HepG2 (cell line): ENCODE data around the gene TAF1C. TPM values are rescaled to one million over a fixed set of nuclear protein-coding genes. Genes with fewer than 3 reads are reported as not detected.
A peak's percentile ranks its signal among the peaks of the same experiment; 100 is the strongest.

ENCODE experiments used
- AFF4 ChIP-seq: sonication (generic); formaldehyde crosslinking; IDR thresholded peaks from 2 replicates; pipeline ENCODE4 v1.4.0; 2020; ENCODE audit warnings: missing genetic modification reagents
- ARHGAP35 ChIP-seq: sonication (generic); formaldehyde crosslinking; IDR thresholded peaks from 2 replicates; pipeline ENCODE4 v1.9.0; 2022; ENCODE audit warnings: mild to moderate bottlenecking, inconsistent platforms, moderate library complexity, missing genetic modification reagents, borderline replicate concordance
- ATF7 ChIP-seq, 2 experiments: fragments of 450-650 bp in 1 of 2; sonication (generic) in 1 of 2; formaldehyde crosslinking in 1 of 2; IDR thresholded peaks; 2 replicates each; pipeline versions ENCODE4 v1.4.0 to v1.6.1; 2016 to 2020; ENCODE audit warnings: antibody characterized with exemption in 1 of 2, mild to moderate bottlenecking in 1 of 2, missing genetic modification reagents in 1 of 2
- CCAR2 ChIP-seq: fragments of 200-400 bp; formaldehyde crosslinking; optimal IDR thresholded peaks from 2 replicates; pipeline ENCODE3; 2018; ENCODE audit warnings: low read depth, mild to moderate bottlenecking, low read length, moderate library complexity
- FOXM1 ChIP-seq: sonication (generic); formaldehyde crosslinking; IDR thresholded peaks from 2 replicates; pipeline ENCODE4 v1.5.0; 2020; ENCODE audit warnings: missing genetic modification reagents
- GFI1 ChIP-seq: sonication (generic); formaldehyde crosslinking; IDR thresholded peaks from 2 replicates; pipeline ENCODE4 v1.5.0; 2020; ENCODE audit warnings: missing genetic modification reagents, mild to moderate bottlenecking, borderline replicate concordance
- JUNB ChIP-seq: sonication (generic); formaldehyde crosslinking; IDR thresholded peaks from 2 replicates; pipeline ENCODE4 v1.8.0; 2022; ENCODE audit warnings: missing genetic modification reagents, mild to moderate bottlenecking, borderline replicate concordance
- KLF15 ChIP-seq: sonication (generic); formaldehyde crosslinking; IDR thresholded peaks from 2 replicates; pipeline ENCODE4 v1.8.1; 2023; ENCODE audit warnings: borderline replicate concordance, mild to moderate bottlenecking, inconsistent platforms, missing genetic modification reagents, mixed read lengths
- NFATC3 ChIP-seq: sonication (generic); formaldehyde crosslinking; IDR thresholded peaks from 2 replicates; pipeline ENCODE4 v1.5.1; 2020; ENCODE audit warnings: mild to moderate bottlenecking, missing genetic modification reagents
- RAD51 ChIP-seq: fragments of 450-650 bp; IDR thresholded peaks from 2 replicates; pipeline ENCODE4 v1.6.1; 2016; ENCODE audit warnings: borderline replicate concordance
- SAFB2 ChIP-seq: sonication (generic); formaldehyde crosslinking; IDR thresholded peaks from 2 replicates; pipeline ENCODE4 v1.5.1; 2020; ENCODE audit warnings: missing genetic modification reagents, low read depth, mild to moderate bottlenecking, borderline replicate concordance
- TARDBP ChIP-seq: sonication (generic); formaldehyde crosslinking; IDR thresholded peaks from 2 replicates; pipeline ENCODE4 v1.8.0; 2022; ENCODE audit warnings: mild to moderate bottlenecking, missing genetic modification reagents
- THAP9 ChIP-seq: sonication (generic); formaldehyde crosslinking; IDR thresholded peaks from 2 replicates; pipeline ENCODE4; 2020; ENCODE audit warnings: missing genetic modification reagents, mild to moderate bottlenecking, borderline replicate concordance
- U2AF2 ChIP-seq: fragments of 200-400 bp; formaldehyde crosslinking; IDR thresholded peaks from 2 replicates; pipeline ENCODE4 v1.6.1; 2017; ENCODE audit warnings: low read depth, mild to moderate bottlenecking, low read length
- YEATS2 ChIP-seq: sonication (generic); formaldehyde crosslinking; IDR thresholded peaks from 2 replicates; pipeline ENCODE4 v1.4.0; 2020; ENCODE audit warnings: missing genetic modification reagents, borderline replicate concordance
- YY1 ChIP-seq: IDR thresholded peaks from 2 replicates; pipeline ENCODE4 v1.6.1; 2011; ENCODE audit warnings: low read length, low read depth, moderate library complexity, mild to moderate bottlenecking; ENCODE audit not compliant: insufficient read depth, insufficient replicate concordance
- ZFYVE20 ChIP-seq: sonication (generic); formaldehyde crosslinking; IDR thresholded peaks from 2 replicates; pipeline ENCODE4 v1.8.0; 2023; ENCODE audit warnings: low read depth, mild to moderate bottlenecking, moderate library complexity, missing genetic modification reagents, borderline replicate concordance
- ZMAT3 ChIP-seq: sonication (generic); formaldehyde crosslinking; conservative IDR thresholded peaks from 2 replicates; pipeline ENCODE4 v1.7.0; 2021; ENCODE audit warnings: missing genetic modification reagents
- ZNF143 ChIP-seq: sonication (generic); formaldehyde crosslinking; IDR thresholded peaks from 2 replicates; pipeline ENCODE4 v1.4.0; 2020; ENCODE audit warnings: missing genetic modification reagents
- ZNF232 ChIP-seq: sonication (generic); formaldehyde crosslinking; IDR thresholded peaks from 2 replicates; pipeline ENCODE4 v1.4.0; 2020; ENCODE audit warnings: missing genetic modification reagents, borderline replicate concordance
- ZNF274 ChIP-seq: sonication (generic); formaldehyde crosslinking; IDR thresholded peaks from 2 replicates; pipeline ENCODE4 v1.5.1; 2020; ENCODE audit warnings: mild to moderate bottlenecking, missing genetic modification reagents
- ZNF30 ChIP-seq: sonication (generic); formaldehyde crosslinking; IDR thresholded peaks from 2 replicates; pipeline ENCODE4 v1.5.0; 2020; ENCODE audit warnings: mild to moderate bottlenecking, missing genetic modification reagents
- ZNF337 ChIP-seq: sonication (generic); formaldehyde crosslinking; IDR thresholded peaks from 2 replicates; pipeline ENCODE4 v1.5.1; 2020; ENCODE audit warnings: missing genetic modification reagents, low read depth, mild to moderate bottlenecking, borderline replicate concordance
- ZNF367 ChIP-seq: sonication (generic); formaldehyde crosslinking; IDR thresholded peaks from 2 replicates; pipeline ENCODE4 v1.4.0; 2020; ENCODE audit warnings: missing genetic modification reagents, borderline replicate concordance
- ZNF383 ChIP-seq: sonication (generic); formaldehyde crosslinking; IDR thresholded peaks from 2 replicates; pipeline ENCODE4 v1.4.0; 2020; ENCODE audit warnings: missing genetic modification reagents, mild to moderate bottlenecking, borderline replicate concordance
- polyA plus RNA-seq, 8 experiments: library from polyadenylated mRNA; depleted of rRNA in 3 of 8; stranded (reverse) in 7 of 8; unstranded in 1 of 8; fragments of >200 nt; fragmentation: Illumina TruSeq in 4 of 8; extraction: Trizol in 4 of 8; gene quantifications; 2 replicates each; pipeline versions ENCODE4 v1.2.1 to v1.2.3, GENCODE V29; 2011 to 2016; ENCODE audit warnings: low read depth in 4 of 8, missing spikeins in 1 of 8, mixed read lengths in 1 of 8; ENCODE audit not compliant: insufficient read depth in 1 of 8
- total RNA-seq, 5 experiments: library from RNA; depleted of rRNA; stranded (reverse); fragments of >200 nt; fragmentation: Illumina TruSeq; extraction: Trizol; gene quantifications; 2 replicates each; pipeline ENCODE4 v1.2.3, GENCODE V29; 2016; ENCODE audit warnings: low read depth in 1 of 5

Gene TAF1C
- total and polyA plus RNA-seq, 2 of the 13 experiments (the other 11 are each of a cell fraction or from before 2014, with no cell fraction given) = 15.6 to 20.8 TPM

- TF ChIP-seq ZNF232 (CRISPR knock-in tag) = no peak
- TF ChIP-seq ZNF143 (CRISPR knock-in tag) = no peak
- TF ChIP-seq ZNF337 (CRISPR knock-in tag) = no peak
- TF ChIP-seq ATF7 (IDR thresholded peaks at IDR 0.05) = no peak
- no peak for TF ChIP-seq ATF7 (CRISPR knock-in tag; IDR thresholded peaks at IDR 0.05)
- no peak for TF ChIP-seq YY1
- no peak for TF ChIP-seq FOXM1 (CRISPR knock-in tag)
- TF ChIP-seq ZMAT3 (CRISPR knock-in tag) = no peak
- no peak for TF ChIP-seq ARHGAP35
- 0 out of 2 replicates have a peak, but pooled peaks have one; percentile 25 for TF ChIP-seq TARDBP (CRISPR knock-in tag)
- no peak for TF ChIP-seq SAFB2
- TF ChIP-seq ZFYVE20 = no peak
- peak; percentile 57; the same call in 1 of the 2 replicates for TF ChIP-seq GFI1
- no peak for TF ChIP-seq ZNF383 (CRISPR knock-in tag)
- no peak for TF ChIP-seq CCAR2
- no peak for TF ChIP-seq U2AF2
- no peak for TF ChIP-seq NFATC3 (CRISPR knock-in tag)
- TF ChIP-seq AFF4 (CRISPR knock-in tag) = no peak
- TF ChIP-seq ZNF367 (CRISPR knock-in tag) = no peak
- peak; percentile 54; the same call in 1 of the 2 replicates for TF ChIP-seq ZNF274 (CRISPR knock-in tag)
- TF ChIP-seq KLF15 (CRISPR knock-in tag) = no peak
- no peak for TF ChIP-seq JUNB (CRISPR knock-in tag)
- TF ChIP-seq RAD51 = no peak
- TF ChIP-seq YEATS2 (CRISPR knock-in tag) = no peak
- TF ChIP-seq ZNF30 (CRISPR knock-in tag) = no peak
- no peak for TF ChIP-seq THAP9 (CRISPR knock-in tag)
These were observed 45.6 kb downstream of the TAF1C start (continued) for GRCh38 chr16:84141143-84141670.
